Measurements from ENCODE around the gene ARAF. TPM values are rescaled to one million over a fixed set of nuclear protein-coding genes. Genes with fewer than 3 reads are reported as not detected.

The ARAF gene
- total RNA-seq, 1 donor from 2014 or later: 44.0 TPM

DNA sequence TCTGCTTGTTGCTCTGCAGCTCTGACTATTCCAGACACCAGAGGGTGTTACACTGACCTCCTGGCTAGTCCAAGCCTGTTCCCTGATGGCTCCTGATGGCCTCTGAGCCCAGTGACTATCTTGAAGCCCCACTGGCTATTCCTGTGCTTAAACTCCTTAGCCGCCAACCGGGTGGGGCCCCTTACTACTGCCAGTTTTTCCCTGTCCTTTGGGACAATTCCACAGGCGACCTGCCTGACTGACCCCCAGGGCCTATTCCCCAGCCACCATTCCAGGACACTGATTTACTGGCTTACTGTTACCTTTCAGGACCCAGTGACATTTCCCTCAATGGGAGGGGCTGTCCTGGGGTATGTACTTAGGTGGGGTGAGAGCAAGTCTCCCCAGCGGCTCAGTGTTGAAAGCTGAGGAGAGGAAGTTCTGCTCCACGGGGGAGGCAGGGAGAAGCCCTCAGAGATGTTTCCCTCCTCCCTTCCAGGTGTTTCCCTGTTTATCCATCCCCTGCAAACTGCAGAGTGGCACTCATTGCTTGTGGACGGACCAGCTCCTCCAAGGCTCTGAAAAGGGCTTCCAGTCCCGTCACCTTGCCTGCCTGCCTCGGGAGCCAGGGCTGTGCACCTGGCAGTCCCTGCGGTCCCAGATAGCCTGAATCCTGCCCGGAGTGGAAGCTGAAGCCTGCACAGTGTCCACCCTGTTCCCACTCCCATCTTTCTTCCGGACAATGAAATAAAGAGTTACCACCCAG is 25.2 kb downstream of the ARAF start:
- no peaks in the 10 kb centered on the region for H3K36me3 Mint-ChIP-seq (ENCODE audit: low read depth, unreplicated experiment)
- H3K27ac Mint-ChIP-seq (ENCODE audit: unreplicated experiment): no peak overlapping the region
- no peak for DNase-seq (ENCODE audit: low read depth)
- H3K27me3 Mint-ChIP-seq (ENCODE audit: low read depth, unreplicated experiment): no peaks in the 10 kb centered on the region
- Histone ChIP-seq H3K4me1 (ENCODE audit: insufficient read depth, low read length) (peaks cover 24% of the 10 kb centered on the region), H3K4me2 (ENCODE audit: low read length) (peak overlapping the region; percentile 93), H3K27ac (ENCODE audit: low read depth, low read length) (no peak overlapping the region), H3K4me3 (ENCODE audit: insufficient read depth, low read depth, low read length) (no peak overlapping the region), H3K27me3 (ENCODE audit: insufficient read depth, low read length) (no peaks in the 10 kb centered on the region), H4K20me1 (ENCODE audit: insufficient read depth, low read length) (peaks cover 37% of the 10 kb centered on the region), H3K36me3 (ENCODE audit: insufficient read depth, low read length) (no peaks in the 10 kb centered on the region), H3K9ac (ENCODE audit: low read length) (no peak overlapping the region), H2AFZ (ENCODE audit: low read depth, low read length) (no peak overlapping the region), H3K79me2 (ENCODE audit: insufficient read depth, low read length) (peaks cover 29% of the 10 kb centered on the region), H3K9me3 (ENCODE audit: insufficient read depth, low read depth, low read length) (no peaks in the 10 kb centered on the region)
- peaks cover 12% of the 10 kb centered on the region for H3K4me1 Mint-ChIP-seq (ENCODE audit: low read depth, unreplicated experiment)
- no peak for TF ChIP-seq EZH2 (IDR thresholded peaks at IDR 0.05; ENCODE audit: insufficient read depth, low read length)
- TF ChIP-seq, protein P1, sequence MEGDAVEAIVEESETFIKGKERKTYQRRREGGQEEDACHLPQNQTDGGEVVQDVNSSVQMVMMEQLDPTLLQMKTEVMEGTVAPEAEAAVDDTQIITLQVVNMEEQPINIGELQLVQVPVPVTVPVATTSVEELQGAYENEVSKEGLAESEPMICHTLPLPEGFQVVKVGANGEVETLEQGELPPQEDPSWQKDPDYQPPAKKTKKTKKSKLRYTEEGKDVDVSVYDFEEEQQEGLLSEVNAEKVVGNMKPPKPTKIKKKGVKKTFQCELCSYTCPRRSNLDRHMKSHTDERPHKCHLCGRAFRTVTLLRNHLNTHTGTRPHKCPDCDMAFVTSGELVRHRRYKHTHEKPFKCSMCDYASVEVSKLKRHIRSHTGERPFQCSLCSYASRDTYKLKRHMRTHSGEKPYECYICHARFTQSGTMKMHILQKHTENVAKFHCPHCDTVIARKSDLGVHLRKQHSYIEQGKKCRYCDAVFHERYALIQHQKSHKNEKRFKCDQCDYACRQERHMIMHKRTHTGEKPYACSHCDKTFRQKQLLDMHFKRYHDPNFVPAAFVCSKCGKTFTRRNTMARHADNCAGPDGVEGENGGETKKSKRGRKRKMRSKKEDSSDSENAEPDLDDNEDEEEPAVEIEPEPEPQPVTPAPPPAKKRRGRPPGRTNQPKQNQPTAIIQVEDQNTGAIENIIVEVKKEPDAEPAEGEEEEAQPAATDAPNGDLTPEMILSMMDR (IDR thresholded peaks at IDR 0.05; ENCODE audit: insufficient read depth, low read depth, low read length): no peak
- H3K9me3 Mint-ChIP-seq (ENCODE audit: unreplicated experiment): no peaks in the 10 kb centered on the region
- no peak for FAIRE-seq
- H3K4me3 Mint-ChIP-seq (ENCODE audit: unreplicated experiment): peak overlapping the region; percentile 75

DNA sequence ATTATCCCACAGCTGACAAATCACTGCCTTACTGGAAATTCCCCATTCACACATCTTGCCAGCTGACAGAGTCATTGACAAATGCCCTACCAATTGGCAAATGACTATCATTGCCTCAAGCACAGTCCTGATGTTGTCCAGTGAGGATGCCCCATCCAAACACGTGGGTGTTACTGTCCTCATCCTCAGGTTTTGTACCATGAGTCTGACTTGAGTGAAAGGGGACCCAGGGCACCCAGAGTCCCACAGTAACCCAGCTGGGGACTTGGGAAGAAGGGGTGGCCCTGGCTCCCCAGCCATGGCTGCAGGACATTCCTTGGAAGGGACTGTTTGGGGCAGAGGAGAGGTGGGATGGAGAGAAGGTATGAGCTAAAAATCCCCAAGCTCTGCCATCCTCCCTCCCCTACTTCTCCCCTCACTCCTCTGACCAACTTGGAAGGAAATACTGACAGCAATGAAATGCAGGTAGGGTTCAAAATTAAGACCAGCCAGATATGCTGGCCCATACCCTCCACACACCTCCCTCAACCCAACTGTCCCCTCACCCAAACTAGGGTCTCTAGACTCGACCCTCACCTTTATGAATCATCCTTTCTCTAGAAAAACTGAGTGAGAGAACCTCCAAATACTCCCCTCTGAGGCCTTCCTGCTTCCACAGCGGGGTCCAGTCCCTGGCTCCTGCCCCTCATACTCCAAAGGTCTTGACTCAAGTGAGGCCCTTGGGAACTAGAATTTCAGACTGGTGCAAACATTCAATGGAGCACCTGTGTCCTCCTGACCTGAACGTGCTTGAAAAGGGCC is 26.3 kb downstream of the ARAF start:
- Histone ChIP-seq H3K4me3 (ENCODE audit: insufficient read depth, low read depth, low read length) (no peak overlapping the region), H3K4me2 (ENCODE audit: low read length) (no peak overlapping the region), H2AFZ (ENCODE audit: low read depth, low read length) (no peak overlapping the region), H3K27me3 (ENCODE audit: insufficient read depth, low read length) (no peaks in the 10 kb centered on the region), H3K36me3 (ENCODE audit: insufficient read depth, low read length) (no peaks in the 10 kb centered on the region), H3K79me2 (ENCODE audit: insufficient read depth, low read length) (peaks cover 27% of the 10 kb centered on the region), H3K9ac (ENCODE audit: low read length) (no peak overlapping the region), H3K4me1 (ENCODE audit: insufficient read depth, low read length) (peaks cover 24% of the 10 kb centered on the region), H4K20me1 (ENCODE audit: insufficient read depth, low read length) (peaks cover 37% of the 10 kb centered on the region), H3K27ac (ENCODE audit: low read depth, low read length) (no peak overlapping the region), H3K9me3 (ENCODE audit: insufficient read depth, low read depth, low read length) (no peaks in the 10 kb centered on the region)
- no peaks in the 10 kb centered on the region for H3K9me3 Mint-ChIP-seq (ENCODE audit: unreplicated experiment)
- H3K27me3 Mint-ChIP-seq (ENCODE audit: low read depth, unreplicated experiment): no peaks in the 10 kb centered on the region
- TF ChIP-seq, protein P1 (IDR thresholded peaks at IDR 0.05; ENCODE audit: insufficient read depth, low read depth, low read length): no peak
- TF ChIP-seq EZH2 (IDR thresholded peaks at IDR 0.05; ENCODE audit: insufficient read depth, low read length): no peak
- peaks cover 10% of the 10 kb centered on the region for H3K4me1 Mint-ChIP-seq (ENCODE audit: low read depth, unreplicated experiment)
- no peaks in the 10 kb centered on the region for H3K36me3 Mint-ChIP-seq (ENCODE audit: low read depth, unreplicated experiment)
- H3K4me3 Mint-ChIP-seq (ENCODE audit: unreplicated experiment): no peak overlapping the region
- peak; percentile 84 for FAIRE-seq
- DNase-seq (ENCODE audit: low read depth): no peak
- H3K27ac Mint-ChIP-seq (ENCODE audit: unreplicated experiment): no peak overlapping the region

Data from astrocyte (in vitro differentiated cells and primary cell).